Measurements from ENCODE around the gene KCNA1.

- TF ChIP-seq CTCF (conservative IDR thresholded peaks at IDR 0.05; ENCODE audit: low read length) (no peak), EZH2phosphoT487 (IDR thresholded peaks at IDR 0.05; ENCODE audit: borderline replicate concordance) (no peak)
Observed at GRCh38 chr12:4909734-4910501, at the start of gene KCNA1.

Data from Loucy (cell line).